NCI-H2171 (cell line): ENCODE results near the gene ATP5F1B.
"Not testable (repeated sequence)": the region's sequence is repeated elsewhere in the genome, so short reads cannot be mapped to it uniquely, and the experiment has no call there.

Source experiments
- DNase-seq: peaks from one replicate; lab custom pipeline; 2025; lab: John Stamatoyannopoulos, UW

The ATP5F1B gene

DNA sequence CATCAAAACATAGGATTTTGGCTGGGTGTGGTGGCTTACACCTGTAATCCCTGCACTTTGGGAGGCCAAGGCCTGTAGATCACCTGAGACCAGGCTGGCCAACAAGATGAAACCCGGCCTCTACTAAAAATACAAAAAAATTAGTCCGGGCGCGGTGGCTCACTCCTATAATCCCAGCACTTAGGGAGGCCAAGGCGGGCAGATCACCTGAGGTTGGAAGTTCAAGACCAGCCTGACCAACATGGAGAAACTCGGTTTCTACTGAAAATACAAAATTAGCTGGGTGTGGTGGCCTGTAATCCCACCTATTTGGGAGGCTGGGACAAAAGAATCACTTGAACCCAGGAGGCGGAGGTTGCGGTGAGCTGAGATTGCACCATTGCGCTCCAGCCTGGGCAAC lies 2.2 kb upstream of the ATP5F1B start:
- not testable (repeated sequence) for DNase-seq

DNA sequence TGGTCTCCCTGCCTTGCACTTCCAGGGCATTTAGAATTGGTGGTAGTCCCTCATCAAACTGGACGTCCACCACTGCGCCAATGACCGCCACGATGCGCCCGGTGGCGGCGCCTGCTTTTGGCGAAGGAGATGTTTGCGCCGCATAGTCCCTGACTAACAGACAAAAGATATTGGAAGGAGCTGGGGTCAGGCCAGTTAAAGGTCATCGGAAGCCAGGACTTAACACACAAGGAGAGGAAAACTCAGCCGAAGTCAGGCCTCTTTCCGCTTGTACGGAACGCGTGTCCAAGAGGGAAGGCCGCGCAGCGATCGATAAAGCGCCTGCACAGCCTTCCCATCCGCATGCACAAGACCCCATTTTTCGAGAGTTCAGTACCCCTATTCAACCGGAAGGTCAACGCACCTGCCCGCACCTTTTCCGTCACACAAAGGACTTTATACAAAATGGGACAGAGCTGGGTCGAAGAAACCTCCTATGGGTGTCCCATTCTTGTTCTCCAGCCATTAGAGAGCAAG lies 525 bp downstream of the ATP5F1B start:
- no peak for DNase-seq

GRCh38 chr12:56644654-56645053 lies 1.1 kb downstream of the ATP5F1B start:
- no peak for DNase-seq

GRCh38 chr12:56641219-56641618 lies 4.6 kb downstream of the ATP5F1B start:
- no peak for DNase-seq

DNA sequence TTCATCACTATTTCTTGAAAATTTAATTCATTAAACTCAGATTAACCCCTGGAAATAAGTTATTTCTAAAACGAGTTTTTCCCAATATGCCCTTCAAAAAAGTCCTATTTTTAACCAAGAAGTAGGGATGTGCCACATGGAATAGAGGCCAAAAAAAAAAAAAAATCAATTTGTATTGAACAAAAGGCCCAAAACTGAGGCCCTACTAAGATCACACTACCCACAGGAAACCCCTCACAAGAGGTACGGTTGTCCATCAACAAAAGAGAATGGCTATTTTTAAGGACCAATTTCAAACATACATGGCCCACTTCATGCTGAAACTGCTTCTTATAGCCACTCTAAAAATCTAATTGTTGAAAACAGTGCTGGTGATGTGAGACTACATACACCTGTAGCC lies 8.2 kb downstream of the ATP5F1B start:
- DNase-seq, result no peak

- peak; percentile 99 for DNase-seq
These were observed 8.9 kb downstream of the ATP5F1B start for GRCh38 chr12:56636675-56637540.

GRCh38 chr12:56635806-56636674 lies 9.7 kb downstream of the ATP5F1B start:
- peak; percentile 73 for DNase-seq

DNA sequence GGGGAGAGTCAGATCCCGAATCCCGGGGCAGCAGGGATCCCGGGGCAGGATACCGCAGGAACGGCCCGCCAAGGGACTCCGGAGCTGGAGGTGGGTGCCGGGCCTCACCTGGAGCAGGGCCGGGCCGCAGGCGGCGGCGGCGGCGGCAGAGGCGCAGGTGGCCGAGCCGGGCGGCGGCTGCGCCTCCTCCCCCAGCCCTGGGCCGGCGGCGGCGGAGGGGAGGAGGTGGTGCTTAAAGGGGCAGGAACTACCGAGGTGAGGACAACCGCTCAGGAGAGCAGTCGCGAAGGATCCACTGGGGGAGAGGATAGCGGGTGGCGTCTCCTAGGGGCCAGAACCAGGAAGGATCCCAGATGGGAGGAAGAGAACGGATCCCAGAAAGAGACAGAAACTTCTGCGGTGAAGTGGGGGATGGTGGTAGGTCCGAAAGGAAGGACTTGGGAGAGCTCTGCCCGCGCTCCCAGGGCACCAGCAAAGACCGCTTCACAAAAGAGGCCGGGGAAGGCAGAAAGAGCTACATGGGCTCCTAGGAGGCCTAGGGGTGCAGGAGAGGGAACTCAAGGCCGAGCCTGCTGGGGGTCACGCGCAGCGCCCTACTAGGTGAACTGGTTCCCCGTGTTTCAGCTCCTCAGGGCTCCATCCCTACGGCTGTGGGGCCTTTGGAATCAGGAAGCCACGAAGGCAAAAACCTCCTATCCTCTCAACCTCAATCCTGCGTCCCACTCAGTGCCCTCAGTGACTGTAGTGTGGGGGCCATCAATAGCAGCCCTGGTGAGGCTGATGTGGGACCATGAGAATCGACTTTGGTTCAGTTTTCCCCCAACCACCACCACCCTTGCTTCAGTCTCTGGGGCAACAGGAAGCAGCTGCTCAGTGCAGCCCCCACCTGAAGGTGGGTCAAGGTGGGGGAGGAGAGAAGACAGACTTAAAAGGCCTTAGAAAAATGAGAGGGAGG lies 10.7 kb downstream of the ATP5F1B start:
- DNase-seq, result peak; percentile 77

- DNase-seq, result peak; percentile 60
These were observed 11.4 kb downstream of the ATP5F1B start for GRCh38 chr12:56634242-56634836.

DNA sequence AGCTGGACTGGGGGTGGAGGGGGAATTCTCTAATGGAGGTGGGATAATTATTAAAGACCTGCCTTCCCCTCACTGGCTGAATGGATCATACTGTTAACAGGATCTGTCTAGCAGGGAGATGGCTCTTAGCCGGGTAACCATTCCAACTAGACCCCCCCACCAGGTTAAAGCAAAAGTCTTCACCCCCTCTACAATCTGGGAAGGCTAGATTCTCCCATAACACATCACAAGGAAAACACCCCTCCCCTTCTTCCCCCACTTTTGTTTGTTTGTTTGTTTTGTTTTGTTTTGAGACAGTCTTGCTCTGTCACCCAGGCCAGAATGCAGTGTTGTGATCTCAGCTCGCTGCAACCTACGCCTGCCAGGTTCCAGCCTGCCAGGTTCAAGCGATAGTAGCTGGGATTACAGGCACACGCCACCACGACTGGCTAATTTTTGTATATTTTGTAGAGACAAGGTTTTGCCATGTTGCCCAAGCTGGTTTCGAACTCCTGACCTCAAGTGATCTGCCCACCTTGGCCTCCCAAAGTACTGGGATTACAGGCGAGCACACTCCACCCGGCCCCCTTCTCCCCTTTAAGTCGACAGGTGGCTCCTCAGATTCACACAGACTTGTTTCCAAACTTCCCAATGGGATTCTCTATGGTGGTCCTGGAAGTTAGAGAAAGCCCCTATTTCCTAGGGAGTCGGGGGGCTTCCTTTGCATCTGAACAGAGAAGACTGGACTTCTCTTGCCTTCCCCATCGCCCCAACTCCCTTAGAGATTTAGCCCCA lies 12.1 kb downstream of the ATP5F1B start:
- no peak for DNase-seq

- no peak for DNase-seq
These were observed 12.9 kb downstream of the ATP5F1B start for GRCh38 chr12:56632701-56633467.

DNA sequence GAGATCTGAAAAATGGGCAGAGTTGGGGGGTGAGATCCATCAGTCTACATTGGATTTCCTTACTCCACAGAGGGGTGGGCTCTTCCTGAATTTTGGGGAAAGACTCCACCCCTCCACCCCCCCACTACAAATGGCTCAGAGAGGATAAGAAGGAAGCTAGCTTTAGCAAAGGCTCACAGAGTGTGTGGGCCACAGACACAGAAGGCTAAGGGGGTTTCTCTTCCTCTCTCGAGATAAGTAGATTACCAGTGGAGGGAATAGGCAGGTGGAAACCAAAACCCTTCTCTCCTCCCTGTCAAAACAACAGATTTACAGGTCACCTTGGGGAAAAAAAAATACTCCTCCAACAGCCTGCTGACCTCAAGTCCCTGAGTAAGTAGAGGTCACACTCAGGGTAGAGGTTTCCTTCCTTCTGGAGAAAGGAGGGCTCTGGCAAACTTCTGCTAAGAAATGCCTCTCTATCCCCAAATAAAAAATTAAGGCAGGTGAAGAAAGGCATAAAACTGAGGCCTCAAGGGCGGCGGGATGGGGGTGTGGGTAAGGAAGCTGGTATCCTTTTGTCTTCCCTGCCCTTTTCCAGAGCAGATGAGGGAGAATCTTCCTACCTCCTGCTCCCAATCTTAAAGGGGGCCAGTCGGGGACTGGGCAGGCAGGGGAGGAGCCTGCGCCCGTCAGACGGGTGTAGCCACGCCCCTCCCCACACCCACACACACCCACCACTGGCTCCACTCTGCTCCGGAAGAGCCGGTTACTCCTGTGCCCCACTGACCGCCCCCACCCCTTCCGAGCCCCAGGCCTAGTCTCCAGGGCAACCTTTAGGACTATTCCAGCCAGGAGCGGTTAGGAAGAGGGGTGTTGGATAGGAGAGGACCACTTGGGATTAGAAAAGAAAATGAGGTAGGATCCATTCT lies 13.7 kb downstream of the ATP5F1B start:
- DNase-seq, result no peak

DNA sequence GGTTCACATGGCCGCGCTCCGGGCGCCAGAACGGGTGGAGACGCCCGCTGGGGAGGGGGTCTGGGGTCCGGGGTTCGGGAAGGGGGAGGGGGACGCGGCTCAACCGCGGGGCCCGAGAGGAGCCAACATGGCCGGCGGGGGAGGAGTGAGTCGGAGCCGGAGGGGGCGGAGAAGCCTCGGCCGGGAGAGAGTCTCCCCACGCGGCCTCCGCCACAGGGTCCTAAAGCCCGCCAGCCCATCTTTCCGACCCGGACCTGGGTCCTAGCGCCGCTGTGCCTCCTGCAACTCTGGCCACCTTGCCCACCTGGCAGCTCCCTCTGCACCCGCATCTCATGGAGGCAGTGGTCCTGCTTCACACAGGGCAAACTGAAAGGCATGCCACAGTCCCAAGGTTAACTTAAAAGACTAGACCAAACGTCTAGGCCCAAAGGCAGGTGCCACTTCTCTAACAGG lies 15.6 kb downstream of the ATP5F1B start, which contains the start of gene BAZ2A:
Gene BAZ2A, minus strand, starts transcription at position 147 of the 453 bp plus-strand sequence. CDS start 12,796 bp downstream, outside the sequence.
- peak; percentile 79 for DNase-seq

GRCh38 chr12:56629459-56630179 lies 16.2 kb downstream of the ATP5F1B start:
- no peak for DNase-seq

DNA sequence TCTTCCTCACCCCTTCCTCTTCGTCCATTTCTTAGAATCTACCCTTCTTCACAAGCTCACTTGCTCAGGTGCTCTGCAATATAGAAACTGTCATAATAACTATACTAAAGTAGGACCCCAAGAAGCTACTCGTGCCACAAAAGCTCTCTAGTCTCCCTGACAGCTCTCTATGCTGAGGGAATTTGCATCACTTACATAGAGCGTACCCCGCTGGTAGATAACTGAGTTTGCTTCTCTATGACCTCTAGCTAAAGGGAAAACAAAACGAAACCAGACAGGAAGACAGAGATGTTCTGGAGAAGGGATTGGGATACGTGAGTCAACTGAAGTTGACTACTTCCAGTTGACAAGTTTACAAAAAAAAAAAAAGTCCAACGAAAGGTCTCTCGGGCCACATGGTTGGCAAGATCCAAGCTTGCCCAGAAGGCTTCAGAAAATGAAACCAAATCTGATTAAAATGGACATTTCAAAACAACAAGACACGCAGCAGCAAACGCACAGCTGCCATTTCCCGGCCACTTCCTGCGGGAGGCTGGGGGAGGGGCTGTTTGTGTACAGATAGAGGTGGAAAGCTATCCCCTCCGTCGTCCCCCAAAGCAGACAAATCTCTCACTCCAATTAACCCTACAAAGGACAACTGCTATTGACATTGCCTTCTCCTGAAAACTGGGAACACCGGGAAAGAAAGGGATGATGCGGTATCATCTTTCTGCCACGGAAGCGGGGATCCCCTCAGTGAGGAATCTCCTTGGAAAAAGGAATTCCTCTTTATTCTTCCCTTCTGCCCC lies 16.9 kb downstream of the ATP5F1B start:
- no peak for DNase-seq

- no peak for DNase-seq
These were observed 19.1 kb downstream of the ATP5F1B start for GRCh38 chr12:56626701-56627100.

DNA sequence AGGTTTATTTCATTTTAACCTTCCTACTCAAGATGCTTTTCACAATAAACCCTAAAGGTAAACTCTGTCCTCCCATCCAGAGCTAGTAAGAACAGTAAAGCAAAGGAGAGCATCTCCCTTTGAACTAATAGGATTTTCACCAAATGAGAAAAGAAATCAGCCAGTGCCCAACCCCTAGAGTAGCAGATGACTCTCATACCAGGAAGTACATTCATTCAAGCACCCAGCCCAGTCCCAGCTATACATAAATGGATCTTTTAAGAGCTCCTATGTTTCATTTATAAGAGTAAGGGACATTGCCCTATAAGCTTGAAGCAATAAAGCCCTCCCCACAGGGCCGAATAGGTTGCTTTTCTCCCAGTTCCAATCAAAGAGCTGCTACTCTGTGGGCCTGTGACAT lies 23.2 kb downstream of the ATP5F1B start:
- no peak for DNase-seq
